IMR-90 (cell line): ENCODE results near the gene CPA4. TPM values are rescaled to one million over a fixed set of nuclear protein-coding genes. Genes with fewer than 3 reads are reported as not detected.

Experiments
- ATAC-seq: fragments of 200-7000 bp; cut with Tn5 transposase; 2 replicates; pipeline ENCODE4 v1.9.1; 2020; ENCODE audit warnings: low read depth, mild to moderate bottlenecking, moderate library complexity
- BruUV-seq: library from RNA; stranded (reverse); fragments of 400-500 nt; replicated peaks from 2 replicates; lab custom pipeline; 2021; lab: Mats Ljungman, UMichigan
- CTCF ChIA-PET: fragments of 300-600 bp; formaldehyde crosslinking; extraction: SDS; loops from one replicate; lab custom pipeline; 2021; ENCODE audit warnings: antibody characterized with exemption; lab: Yijun Ruan, JAX
- POLR2A ChIA-PET: fragments of 300-600 bp; sonication (Branson Sonifier 250); formaldehyde crosslinking; loops from one replicate; lab custom pipeline; 2022; ENCODE audit warnings: antibody characterized with exemption; ENCODE audit not compliant: unreplicated experiment; lab: Charles Lee
- DNase-seq: peaks from one replicate; pipeline ENCODE4 v3.0.0; 2013
- H2AFZ ChIP-seq: replicated peaks from 2 replicates; pipeline ENCODE3; 2013; ENCODE audit warnings: low read length, mild to moderate bottlenecking; ENCODE audit not compliant: poor library complexity
- H2AK5ac ChIP-seq: 2 replicates; pipeline ENCODE4 v1.6.1; 2013; ENCODE audit warnings: low read depth, low read length, inconsistent platforms
- H2AK9ac ChIP-seq: replicated peaks from 2 replicates; pipeline ENCODE3; 2013; ENCODE audit warnings: mild to moderate bottlenecking, low read depth, low read length, moderate library complexity; ENCODE audit not compliant: poor library complexity
- H2BK120ac ChIP-seq: 2 replicates; pipeline ENCODE4 v1.6.1; 2013; ENCODE audit warnings: low read depth, low read length, inconsistent platforms
- H2BK15ac ChIP-seq: 3 replicates; pipeline ENCODE4 v1.6.1; 2013; ENCODE audit warnings: low read depth, low read length, inconsistent platforms
- H2BK20ac ChIP-seq: 2 replicates; pipeline ENCODE4 v1.6.1; 2013; ENCODE audit warnings: low read depth, mild to moderate bottlenecking, inconsistent platforms, low read length, moderate library complexity
- H2BK5ac ChIP-seq: 2 replicates; pipeline ENCODE4 v1.6.1; 2013; ENCODE audit warnings: mild to moderate bottlenecking, low read depth, low read length, inconsistent platforms; ENCODE audit not compliant: poor library complexity, severe bottlenecking
- H3K14ac ChIP-seq: replicated peaks from 2 replicates; pipeline ENCODE4 v1.6.1; 2013; ENCODE audit warnings: low read depth, low read length, inconsistent platforms
- H3K18ac ChIP-seq: 2 replicates; pipeline ENCODE4 v1.6.1; 2013; ENCODE audit warnings: low read depth, low read length, control low read depth
- H3K23ac ChIP-seq: 2 replicates; pipeline ENCODE4 v1.6.1; 2013; ENCODE audit warnings: low read depth, low read length, inconsistent platforms
- H3K27ac ChIP-seq: 2 replicates; pipeline ENCODE4 v1.5.1; 2013; ENCODE audit warnings: mild to moderate bottlenecking, control low read depth, low read length; ENCODE audit not compliant: insufficient read depth
- H3K27me3 ChIP-seq: 2 replicates; pipeline ENCODE4 v1.6.1; 2013; ENCODE audit warnings: low read length; ENCODE audit not compliant: control insufficient read depth, insufficient read depth
- H3K36me3 ChIP-seq: 2 replicates; pipeline ENCODE4 v1.6.1; 2013; ENCODE audit warnings: low read length, mixed read lengths; ENCODE audit not compliant: control insufficient read depth, insufficient read depth
- H3K4ac ChIP-seq: 2 replicates; pipeline ENCODE4 v1.6.1; 2013; ENCODE audit warnings: low read depth, low read length, inconsistent platforms
- H3K4me1 ChIP-seq: 2 replicates; pipeline ENCODE4 v1.6.1; 2013; ENCODE audit warnings: low read length, mixed read lengths; ENCODE audit not compliant: control insufficient read depth, insufficient read depth
- H3K4me2 ChIP-seq: 2 replicates; pipeline ENCODE4 v1.6.1; 2013; ENCODE audit warnings: low read depth, mild to moderate bottlenecking, control low read depth, low read length, moderate library complexity
- H3K4me3 ChIP-seq: 2 replicates; pipeline ENCODE4 v1.5.1; 2013; ENCODE audit warnings: low read depth, mild to moderate bottlenecking, control low read depth, low read length, moderate library complexity; ENCODE audit not compliant: insufficient read depth
- H3K56ac ChIP-seq: 2 replicates; pipeline ENCODE4 v1.6.1; 2013; ENCODE audit warnings: low read length, inconsistent platforms; ENCODE audit not compliant: insufficient read depth; ENCODE audit errors: extremely low read depth
- H3K79me1 ChIP-seq, 2 experiments: 2 replicates each; pipeline ENCODE4 v1.6.1; 2013; ENCODE audit warnings: low read length in 2 of 2, inconsistent platforms in 1 of 2, low read depth in 1 of 2
- H3K9ac ChIP-seq: 2 replicates; pipeline ENCODE4 v1.6.1; 2013; ENCODE audit warnings: low read depth, low read length, control low read depth
- H3K9me1 ChIP-seq: 2 replicates; pipeline ENCODE4 v1.6.1; 2013; ENCODE audit warnings: low read length, inconsistent platforms; ENCODE audit not compliant: insufficient read depth
- H3K9me3 ChIP-seq: 2 replicates; pipeline ENCODE4 v1.6.1; 2013; ENCODE audit warnings: low read length; ENCODE audit not compliant: control insufficient read depth, insufficient read depth
- H4K20me1 ChIP-seq: 2 replicates; pipeline ENCODE4 v1.6.1; 2013; ENCODE audit warnings: low read length, inconsistent platforms; ENCODE audit not compliant: insufficient read depth
- H4K5ac ChIP-seq: 2 replicates; pipeline ENCODE4 v1.6.1; 2013; ENCODE audit warnings: mild to moderate bottlenecking, low read depth, low read length, control low read depth
- H4K8ac ChIP-seq, 2 experiments: 2 replicates each; pipeline ENCODE4 v1.6.1; 2013; ENCODE audit warnings: low read depth in 2 of 2, low read length in 2 of 2, control low read depth in 1 of 2, inconsistent platforms in 1 of 2
- H4K91ac ChIP-seq: 2 replicates; pipeline ENCODE4 v1.6.1; 2013; ENCODE audit warnings: low read depth, low read length, inconsistent platforms; ENCODE audit not compliant: insufficient read depth
- CHD1 ChIP-seq: IDR thresholded peaks from 2 replicates; pipeline ENCODE4 v1.6.1; 2012; ENCODE audit warnings: low read depth, low read length, improper control_type of control experiment
- MAFK ChIP-seq: IDR thresholded peaks from 2 replicates; pipeline ENCODE4 v1.6.1; 2012; ENCODE audit warnings: low read depth, low read length, improper control_type of control experiment
- MXI1 ChIP-seq: IDR thresholded peaks from 2 replicates; pipeline ENCODE4 v1.6.1; 2012; ENCODE audit warnings: low read depth, mild to moderate bottlenecking, low read length, moderate library complexity, borderline replicate concordance
- NFE2L2 ChIP-seq: fragments of 150-350 bp; IDR thresholded peaks from 2 replicates; pipeline ENCODE4 v1.6.1; 2016; ENCODE audit warnings: low read depth, mild to moderate bottlenecking, low read length
- RAD21 ChIP-seq: IDR thresholded peaks from 2 replicates; pipeline ENCODE4 v1.6.1; 2012; ENCODE audit warnings: low read length, improper control_type of control experiment
- RCOR1 ChIP-seq: IDR thresholded peaks from 2 replicates; pipeline ENCODE4 v1.6.1; 2012; ENCODE audit warnings: mild to moderate bottlenecking, low read length, improper control_type of control experiment; ENCODE audit not compliant: insufficient replicate concordance
- RFX5 ChIP-seq: IDR thresholded peaks from 2 replicates; pipeline ENCODE4 v1.8.0; 2012; ENCODE audit warnings: low read depth, mild to moderate bottlenecking, low read length, moderate library complexity
- SMC3 ChIP-seq: fragments of 150-350 bp; IDR thresholded peaks from 2 replicates; pipeline ENCODE4 v1.6.1; 2016; ENCODE audit warnings: low read depth, mild to moderate bottlenecking, antibody characterized with exemption, low read length, moderate library complexity
- WGBS, 2 experiments: methylation state at CpG; one replicate each; pipeline versions ENCODE4 v1.1.5 to v1.1.7; 2013; ENCODE audit warnings: missing lambda C conversion rate in 2 of 2; ENCODE audit not compliant: insufficient read length in 1 of 2; ENCODE audit errors: extremely low coverage in 2 of 2; 5-methylcytosine and 5-hydroxymethylcytosine counted together
- dilution Hi-C: fragments of 300-500 bp; cut with HindIII; formaldehyde crosslinking; loops from one replicate; pipeline ENCODE4 v1.14.3; 2018; ENCODE audit warnings: low sequenced_read_pairs; ENCODE audit not compliant: unreplicated experiment
- in situ Hi-C: fragments of 300-500 bp; cut with MboI; formaldehyde crosslinking; loops from 3 replicates; pipeline ENCODE4 v1.14.3; 2019; ENCODE audit warnings: low sequenced_read_pairs, inconsistent platforms, mixed read lengths
- intact Hi-C: fragments of 100-400 bp; cut with micrococcal nuclease; formaldehyde crosslinking; loops from 2 replicates; pipeline ENCODE4 v1.10.0; 2022
- polyA plus RNA-seq, 3 experiments: library from polyadenylated mRNA; depleted of rRNA; stranded (reverse); fragments of >200 nt; gene quantifications; 2 replicates each; pipeline ENCODE4 v1.2.3, GENCODE V29; 2012; ENCODE audit warnings: low replicate concordance in 1 of 3
- total RNA-seq: library from RNA; depleted of rRNA; stranded (reverse); fragments of >200 nt; gene quantifications from 2 replicates; pipeline ENCODE4 v1.2.3, GENCODE V29; 2012
- TF ChIP-seq, protein P1 (sequence below): conservative IDR thresholded peaks from 2 replicates; pipeline ENCODE4 v1.5.1; 2012; ENCODE audit warnings: mild to moderate bottlenecking, low read depth, low read length, improper control_type of control experiment

Gene CPA4
- total and polyA plus RNA-seq, 2 of the 4 experiments (the other 2 are of a cell fraction) = 316 to 365 TPM

DNA sequence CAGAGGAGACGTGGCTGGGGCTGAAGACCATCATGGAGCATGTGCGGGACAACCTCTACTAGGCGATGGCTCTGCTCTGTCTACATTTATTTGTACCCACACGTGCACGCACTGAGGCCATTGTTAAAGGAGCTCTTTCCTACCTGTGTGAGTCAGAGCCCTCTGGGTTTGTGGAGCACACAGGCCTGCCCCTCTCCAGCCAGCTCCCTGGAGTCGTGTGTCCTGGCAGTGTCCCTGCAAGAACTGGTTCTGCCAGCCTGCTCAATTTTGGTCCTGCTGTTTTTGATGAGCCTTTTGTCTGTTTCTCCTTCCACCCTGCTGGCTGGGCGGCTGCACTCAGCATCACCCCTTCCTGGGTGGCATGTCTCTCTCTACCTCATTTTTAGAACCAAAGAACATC is 29.7 kb downstream of the CPA4 start:
- H3K4ac ChIP-seq = no peak overlapping the region
- no peak overlapping the region for H3K18ac ChIP-seq
- H3K9ac ChIP-seq = no peak overlapping the region
- no peak overlapping the region for H3K23ac ChIP-seq
- H3K4me1 ChIP-seq = no peaks in the 10 kb centered on the region
- H3K4me2 ChIP-seq = no peak overlapping the region
- peaks cover 3% of the 10 kb centered on the region; the same call in 1 of the 2 replicates for H3K36me3 ChIP-seq
- no peak overlapping the region for H3K27ac ChIP-seq
- no peak overlapping the region for H3K56ac ChIP-seq
- H2BK15ac ChIP-seq = no peak overlapping the region
- in situ Hi-C loops (no loop called here), intact Hi-C loops (no loop called here), dilution Hi-C loops (no loop called here)
- ChIA-PET POLR2A (no interaction called here), CTCF (interaction anchor here (0.8 kb wide), 1 partner anchor 15 kb away, joined by 3 read pairs; no protein-coding TSS in a partner anchor)
- no peaks in the 10 kb centered on the region for H3K79me1 ChIP-seq
- no peak overlapping the region for H4K8ac ChIP-seq
- H2BK120ac ChIP-seq = no peak overlapping the region
- ATAC-seq (no peak), DNase-seq (no peak)
- no peaks in the 10 kb centered on the region for H3K9me3 ChIP-seq
- 100% methylated on average over 7 of the region's 7 CpGs; no CpG with 5 or more reads in 1 of the 2 experiments for WGBS, 2 experiments
- H4K20me1 ChIP-seq = no peaks in the 10 kb centered on the region
- H3K4me3 ChIP-seq = no peak overlapping the region
- H4K5ac ChIP-seq = no peak overlapping the region
- H2AFZ ChIP-seq = no peak overlapping the region
- TF ChIP-seq RAD21 (no peak), SMC3 (no peak), CHD1 (no peak), MXI1 (no peak), RFX5 (no peak), MAFK (no peak), RCOR1 (no peak), NFE2L2 (no peak)
- TF ChIP-seq, protein P1, sequence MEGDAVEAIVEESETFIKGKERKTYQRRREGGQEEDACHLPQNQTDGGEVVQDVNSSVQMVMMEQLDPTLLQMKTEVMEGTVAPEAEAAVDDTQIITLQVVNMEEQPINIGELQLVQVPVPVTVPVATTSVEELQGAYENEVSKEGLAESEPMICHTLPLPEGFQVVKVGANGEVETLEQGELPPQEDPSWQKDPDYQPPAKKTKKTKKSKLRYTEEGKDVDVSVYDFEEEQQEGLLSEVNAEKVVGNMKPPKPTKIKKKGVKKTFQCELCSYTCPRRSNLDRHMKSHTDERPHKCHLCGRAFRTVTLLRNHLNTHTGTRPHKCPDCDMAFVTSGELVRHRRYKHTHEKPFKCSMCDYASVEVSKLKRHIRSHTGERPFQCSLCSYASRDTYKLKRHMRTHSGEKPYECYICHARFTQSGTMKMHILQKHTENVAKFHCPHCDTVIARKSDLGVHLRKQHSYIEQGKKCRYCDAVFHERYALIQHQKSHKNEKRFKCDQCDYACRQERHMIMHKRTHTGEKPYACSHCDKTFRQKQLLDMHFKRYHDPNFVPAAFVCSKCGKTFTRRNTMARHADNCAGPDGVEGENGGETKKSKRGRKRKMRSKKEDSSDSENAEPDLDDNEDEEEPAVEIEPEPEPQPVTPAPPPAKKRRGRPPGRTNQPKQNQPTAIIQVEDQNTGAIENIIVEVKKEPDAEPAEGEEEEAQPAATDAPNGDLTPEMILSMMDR = no peak
- H4K91ac ChIP-seq = no peak overlapping the region
- no peak overlapping the region for H3K14ac ChIP-seq
- BruUV-seq = no TSS peak
- H3K9me1 ChIP-seq = no peaks in the 10 kb centered on the region
- H2BK5ac ChIP-seq = no peak overlapping the region
- H2BK20ac ChIP-seq = no peak overlapping the region
- H2AK5ac ChIP-seq = no peak overlapping the region
- H2AK9ac ChIP-seq = no peak overlapping the region
- H3K27me3 ChIP-seq = no peaks in the 10 kb centered on the region
